Smooth muscle cell of the brain vasculature (primary cell): ENCODE results near the gene NIPA2.
"Not testable (repeated sequence)": the region's sequence is repeated elsewhere in the genome, so short reads cannot be mapped to it uniquely, and the experiment has no call there.

Experiments
- DNase-seq: peaks from one replicate; pipeline ENCODE4 v3.0.0-alpha.2; 2012; ENCODE audit warnings: low read depth, low spot score

The NIPA2 gene

GRCh38 chr15:22838292-22839042 lies at the start of gene NIPA2:
Gene NIPA2, plus strand, starts transcription at chr15:22838666. Its CDS starts 13,066 bp downstream, at chr15:22851732.
- DNase-seq: peak; percentile 97

- no peak for DNase-seq
Observed at GRCh38 chr15:22794063-22794462, 44.4 kb upstream of the NIPA2 start.

- DNase-seq: no peak
Observed at GRCh38 chr15:22794621-22795167, 43.8 kb upstream of the NIPA2 start.

GRCh38 chr15:22795206-22796063 lies 43.0 kb upstream of the NIPA2 start:
- DNase-seq: no peak

- DNase-seq: no peak
Observed at GRCh38 chr15:22796079-22796478, 42.4 kb upstream of the NIPA2 start.

GRCh38 chr15:22799902-22800301 lies 38.6 kb upstream of the NIPA2 start:
- DNase-seq: no peak

GRCh38 chr15:22803006-22803405 lies 35.5 kb upstream of the NIPA2 start:
- DNase-seq: not testable (repeated sequence)

- DNase-seq: no peak
Observed at GRCh38 chr15:22806156-22806555, 32.3 kb upstream of the NIPA2 start.

GRCh38 chr15:22806664-22807063 lies 31.8 kb upstream of the NIPA2 start:
- no peak for DNase-seq

GRCh38 chr15:22807831-22808230 lies 30.6 kb upstream of the NIPA2 start:
- DNase-seq: not testable (repeated sequence)

GRCh38 chr15:22808240-22808639 lies 30.2 kb upstream of the NIPA2 start:
- DNase-seq: no peak

- DNase-seq: no peak
Observed at GRCh38 chr15:22808761-22809280, 29.6 kb upstream of the NIPA2 start.

- no peak for DNase-seq
Observed at GRCh38 chr15:22810033-22810852, 28.2 kb upstream of the NIPA2 start.

GRCh38 chr15:22810853-22811338 lies 27.6 kb upstream of the NIPA2 start:
- no peak for DNase-seq

- DNase-seq: no peak
Observed at GRCh38 chr15:22811640-22812039, 26.8 kb upstream of the NIPA2 start.

GRCh38 chr15:22813844-22814243 lies 24.6 kb upstream of the NIPA2 start:
- no peak for DNase-seq

GRCh38 chr15:22815766-22816165 lies 22.7 kb upstream of the NIPA2 start:
- no peak for DNase-seq

GRCh38 chr15:22819651-22820050 lies 18.8 kb upstream of the NIPA2 start:
- no peak for DNase-seq

GRCh38 chr15:22823495-22824128 lies 14.9 kb upstream of the NIPA2 start:
- no peak for DNase-seq

GRCh38 chr15:22827125-22827524 lies 11.3 kb upstream of the NIPA2 start:
- no peak for DNase-seq

- peak; percentile 57 for DNase-seq
Observed at GRCh38 chr15:22831473-22831872, 7.0 kb upstream of the NIPA2 start.
